ENCODE measurements around the gene APBA3. TPM values are rescaled to one million over a fixed set of nuclear protein-coding genes. Genes with fewer than 3 reads are reported as not detected.

APBA3 gene
- total and polyA plus RNA-seq, 2 of the 4 experiments (the other 2 are of a cell fraction), result 9.5 to 18.4 TPM

DNA sequence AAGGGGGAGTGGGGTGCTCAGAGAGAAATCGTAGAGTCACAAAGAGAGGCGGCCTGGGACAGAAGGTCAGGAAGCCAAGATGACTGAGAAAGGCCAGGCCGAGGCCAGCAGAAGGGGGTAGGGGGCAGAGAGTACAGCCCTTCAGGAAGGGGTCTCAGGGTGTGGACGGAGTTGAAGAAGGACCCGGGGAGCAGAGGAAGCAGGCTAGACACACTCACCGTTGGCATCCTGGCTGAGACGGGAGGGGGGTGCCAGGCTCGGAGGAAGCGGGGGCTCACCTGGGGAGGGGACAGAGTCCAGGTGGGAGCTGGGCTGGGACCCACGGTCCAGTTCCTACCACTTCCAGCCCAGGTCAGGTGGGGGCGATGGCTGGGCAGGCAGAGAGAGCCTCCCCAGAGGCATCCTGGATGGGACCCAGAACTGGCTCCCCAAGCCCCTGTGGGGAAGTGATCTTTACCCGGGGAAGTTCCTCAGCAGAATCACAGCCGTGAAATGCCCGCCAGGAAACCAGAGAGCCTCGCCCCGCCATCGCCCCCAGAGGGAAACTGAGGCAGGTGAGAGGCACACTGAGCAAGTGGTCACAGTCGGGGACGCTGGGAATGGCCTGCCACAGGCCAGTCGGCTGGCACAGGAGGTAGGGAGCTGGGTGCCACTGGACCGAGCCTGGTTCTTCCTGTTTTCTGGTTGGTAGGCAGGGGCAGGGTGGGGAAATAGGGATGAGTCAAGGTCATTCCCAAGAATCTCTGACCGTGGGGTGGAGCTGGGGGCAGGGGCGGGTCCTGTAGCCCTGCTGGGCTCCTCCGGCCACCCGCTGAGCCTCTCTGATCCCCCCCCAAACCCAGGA lies 23.3 kb upstream of the APBA3 start:
- H3K9me1 ChIP-seq (ENCODE audit: insufficient read depth, low read length), result no peaks in the 10 kb centered on the region
- POLR2A ChIA-PET (ENCODE audit: unreplicated experiment), result no interaction called here
- DNase-seq, result no peak
- no peak overlapping the region for H3K4ac ChIP-seq (ENCODE audit: low read depth, low read length)
- no peak overlapping the region for H2BK20ac ChIP-seq (ENCODE audit: low read depth, low read length)
- H2BK5ac ChIP-seq (ENCODE audit: low read depth, low read length, poor library complexity, severe bottlenecking), result no peak overlapping the region
- no peak overlapping the region for H2BK120ac ChIP-seq (ENCODE audit: low read depth, low read length)
- BruUV-seq (replicated peaks), result no TSS peak
- H3K79me1 ChIP-seq (ENCODE audit: low read depth in 1 of 2, low read length in 2 of 2), result no peaks in the 10 kb centered on the region
- H3K56ac ChIP-seq (ENCODE audit: extremely low read depth, insufficient read depth, low read length), result no peak overlapping the region
- no peak overlapping the region for H3K23ac ChIP-seq (ENCODE audit: low read depth, low read length)
- no peak overlapping the region for H3K14ac ChIP-seq (replicated peaks; ENCODE audit: low read depth, low read length)
- ATAC-seq (ENCODE audit: low read depth), result no peak
- H2AK9ac ChIP-seq (replicated peaks; ENCODE audit: low read depth, low read length, poor library complexity), result no peak overlapping the region
- no peaks in the 10 kb centered on the region for H3K4me1 ChIP-seq (ENCODE audit: control insufficient read depth, insufficient read depth, low read length)
- dilution Hi-C loops (cut with HindIII; ENCODE audit: low sequenced_read_pairs, unreplicated experiment), result no loop called here
- intact Hi-C loops (cut with micrococcal nuclease), result no loop called here
- in situ Hi-C loops (cut with MboI; ENCODE audit: low sequenced_read_pairs), result no loop called here
- no peak overlapping the region for H3K4me2 ChIP-seq (ENCODE audit: low read depth, low read length)
- no peak overlapping the region for H3K4me3 ChIP-seq (ENCODE audit: insufficient read depth, low read depth, low read length)
- H4K8ac ChIP-seq (ENCODE audit: low read depth in 2 of 2, low read length in 2 of 2), result no peak overlapping the region
- H2BK15ac ChIP-seq (ENCODE audit: low read depth, low read length), result no peak overlapping the region
- no peak overlapping the region for H3K18ac ChIP-seq (ENCODE audit: low read depth, low read length)
- no peak overlapping the region for H3K9ac ChIP-seq (ENCODE audit: low read depth, low read length)
- H3K27me3 ChIP-seq (ENCODE audit: control insufficient read depth, insufficient read depth, low read length), result peaks cover 25% of the 10 kb centered on the region
- H2AK5ac ChIP-seq (ENCODE audit: low read depth, low read length), result no peak overlapping the region
- CTCF ChIA-PET, result no interaction called here
- no peaks in the 10 kb centered on the region for H4K20me1 ChIP-seq (ENCODE audit: insufficient read depth, low read length)
- WGBS, 2 experiments (ENCODE audit: extremely low coverage in 2 of 2, insufficient read length in 1 of 2), result 24% methylated on average over 6 of the region's 25 CpGs; no CpG with 5 or more reads in 1 of the 2 experiments
- H4K91ac ChIP-seq (ENCODE audit: insufficient read depth, low read depth, low read length), result no peak overlapping the region
- H3K9me3 ChIP-seq (ENCODE audit: control insufficient read depth, insufficient read depth, low read length), result peaks cover 24% of the 10 kb centered on the region
- H4K5ac ChIP-seq (ENCODE audit: low read depth, low read length), result no peak overlapping the region
- TF ChIP-seq RCOR1 (IDR thresholded peaks at IDR 0.05; ENCODE audit: insufficient replicate concordance, low read length) (no peak), CEBPB (IDR thresholded peaks at IDR 0.05; ENCODE audit: low read depth, low read length) (no peak), RAD21 (IDR thresholded peaks at IDR 0.05; ENCODE audit: low read length) (no peak), SMC3 (IDR thresholded peaks at IDR 0.05; ENCODE audit: low read depth, low read length) (no peak), MXI1 (IDR thresholded peaks at IDR 0.05; ENCODE audit: borderline replicate concordance, low read depth, low read length) (no peak), MAZ (IDR thresholded peaks at IDR 0.05; ENCODE audit: borderline replicate concordance, low read depth, low read length) (no peak), POLR2A (IDR thresholded peaks at IDR 0.05; ENCODE audit: low read depth, low read length) (no peak), NFE2L2 (IDR thresholded peaks at IDR 0.05; ENCODE audit: low read depth, low read length) (no peak), MAFK (IDR thresholded peaks at IDR 0.05; ENCODE audit: low read depth, low read length) (no peak), FOS (IDR thresholded peaks at IDR 0.05; ENCODE audit: low read depth, low read length) (no peak), CHD1 (IDR thresholded peaks at IDR 0.05; ENCODE audit: low read depth, low read length) (no peak), RFX5 (IDR thresholded peaks at IDR 0.05; ENCODE audit: low read depth, low read length) (no peak), BHLHE40 (IDR thresholded peaks at IDR 0.05; ENCODE audit: low read depth, low read length) (no peak)
- TF ChIP-seq, protein P1, sequence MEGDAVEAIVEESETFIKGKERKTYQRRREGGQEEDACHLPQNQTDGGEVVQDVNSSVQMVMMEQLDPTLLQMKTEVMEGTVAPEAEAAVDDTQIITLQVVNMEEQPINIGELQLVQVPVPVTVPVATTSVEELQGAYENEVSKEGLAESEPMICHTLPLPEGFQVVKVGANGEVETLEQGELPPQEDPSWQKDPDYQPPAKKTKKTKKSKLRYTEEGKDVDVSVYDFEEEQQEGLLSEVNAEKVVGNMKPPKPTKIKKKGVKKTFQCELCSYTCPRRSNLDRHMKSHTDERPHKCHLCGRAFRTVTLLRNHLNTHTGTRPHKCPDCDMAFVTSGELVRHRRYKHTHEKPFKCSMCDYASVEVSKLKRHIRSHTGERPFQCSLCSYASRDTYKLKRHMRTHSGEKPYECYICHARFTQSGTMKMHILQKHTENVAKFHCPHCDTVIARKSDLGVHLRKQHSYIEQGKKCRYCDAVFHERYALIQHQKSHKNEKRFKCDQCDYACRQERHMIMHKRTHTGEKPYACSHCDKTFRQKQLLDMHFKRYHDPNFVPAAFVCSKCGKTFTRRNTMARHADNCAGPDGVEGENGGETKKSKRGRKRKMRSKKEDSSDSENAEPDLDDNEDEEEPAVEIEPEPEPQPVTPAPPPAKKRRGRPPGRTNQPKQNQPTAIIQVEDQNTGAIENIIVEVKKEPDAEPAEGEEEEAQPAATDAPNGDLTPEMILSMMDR (conservative IDR thresholded peaks at IDR 0.05; ENCODE audit: low read depth, low read length), result no peak
- TF ChIP-seq, protein P2, sequence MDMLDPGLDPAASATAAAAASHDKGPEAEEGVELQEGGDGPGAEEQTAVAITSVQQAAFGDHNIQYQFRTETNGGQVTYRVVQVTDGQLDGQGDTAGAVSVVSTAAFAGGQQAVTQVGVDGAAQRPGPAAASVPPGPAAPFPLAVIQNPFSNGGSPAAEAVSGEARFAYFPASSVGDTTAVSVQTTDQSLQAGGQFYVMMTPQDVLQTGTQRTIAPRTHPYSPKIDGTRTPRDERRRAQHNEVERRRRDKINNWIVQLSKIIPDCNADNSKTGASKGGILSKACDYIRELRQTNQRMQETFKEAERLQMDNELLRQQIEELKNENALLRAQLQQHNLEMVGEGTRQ (IDR thresholded peaks at IDR 0.05; ENCODE audit: low read depth, low read length), result no peak
- TF ChIP-seq, protein P3, sequence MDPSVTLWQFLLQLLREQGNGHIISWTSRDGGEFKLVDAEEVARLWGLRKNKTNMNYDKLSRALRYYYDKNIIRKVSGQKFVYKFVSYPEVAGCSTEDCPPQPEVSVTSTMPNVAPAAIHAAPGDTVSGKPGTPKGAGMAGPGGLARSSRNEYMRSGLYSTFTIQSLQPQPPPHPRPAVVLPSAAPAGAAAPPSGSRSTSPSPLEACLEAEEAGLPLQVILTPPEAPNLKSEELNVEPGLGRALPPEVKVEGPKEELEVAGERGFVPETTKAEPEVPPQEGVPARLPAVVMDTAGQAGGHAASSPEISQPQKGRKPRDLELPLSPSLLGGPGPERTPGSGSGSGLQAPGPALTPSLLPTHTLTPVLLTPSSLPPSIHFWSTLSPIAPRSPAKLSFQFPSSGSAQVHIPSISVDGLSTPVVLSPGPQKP (IDR thresholded peaks at IDR 0.05; ENCODE audit: borderline replicate concordance, low read depth, low read length), result no peak
- no peak overlapping the region for H3K27ac ChIP-seq (ENCODE audit: insufficient read depth, low read length)
- no peaks in the 10 kb centered on the region for H3K36me3 ChIP-seq (ENCODE audit: control insufficient read depth, insufficient read depth, low read length)
- H2AFZ ChIP-seq (replicated peaks; ENCODE audit: low read length, poor library complexity), result no peak overlapping the region
